GM12874 (cell line): ENCODE data around the gene COCH.

ENCODE experiments used
- TF ChIP-seq, protein P1 (sequence below): IDR thresholded peaks from 2 replicates; pipeline ENCODE4 v1.5.1; 2011; ENCODE audit warnings: low read depth, mild to moderate bottlenecking, control low read depth, low read length, moderate library complexity; ENCODE audit not compliant: insufficient read depth

The COCH gene

DNA sequence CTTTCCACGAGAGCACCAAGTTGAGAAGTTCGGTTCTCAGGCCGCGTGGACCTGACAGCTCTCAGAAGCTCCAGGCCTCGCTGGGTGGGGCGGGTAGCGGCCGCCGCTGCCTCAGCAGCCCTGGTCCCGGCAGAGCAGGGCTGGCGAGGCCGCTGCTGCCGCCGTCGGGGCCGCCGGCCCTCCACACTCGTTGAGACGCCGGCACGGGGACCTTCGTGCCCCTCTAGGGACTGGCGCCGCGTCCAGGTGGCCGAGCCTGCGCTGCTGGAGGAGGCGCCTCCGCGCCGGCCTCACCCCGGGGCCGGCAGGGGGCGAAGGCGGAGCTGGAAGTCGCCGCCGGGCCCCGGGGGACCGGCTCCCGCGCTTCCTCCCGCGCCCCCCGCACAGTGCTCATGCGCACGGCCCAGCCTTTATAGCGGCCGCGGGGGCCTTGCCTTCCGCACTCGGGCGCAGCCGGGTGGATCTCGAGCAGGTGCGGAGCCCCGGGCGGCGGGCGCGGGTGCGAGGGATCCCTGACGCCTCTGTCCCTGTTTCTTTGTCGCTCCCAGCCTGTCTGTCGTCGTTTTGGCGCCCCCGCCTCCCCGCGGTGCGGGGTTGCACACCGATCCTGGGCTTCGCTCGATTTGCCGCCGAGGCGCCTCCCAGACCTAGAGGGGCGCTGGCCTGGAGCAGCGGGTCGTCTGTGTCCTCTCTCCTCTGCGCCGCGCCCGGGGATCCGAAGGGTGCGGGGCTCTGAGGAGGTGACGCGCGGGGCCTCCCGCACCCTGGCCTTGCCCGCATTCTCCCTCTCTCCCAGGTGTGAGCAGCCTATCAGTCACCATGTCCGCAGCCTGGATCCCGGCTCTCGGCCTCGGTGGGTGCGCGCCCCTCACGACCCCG, at the start of gene COCH:
COCH (plus strand) TSS at position 440 of the 879 bp plus-strand sequence; CDS start at position 820, 380 bp downstream.
- TF ChIP-seq, protein P1, sequence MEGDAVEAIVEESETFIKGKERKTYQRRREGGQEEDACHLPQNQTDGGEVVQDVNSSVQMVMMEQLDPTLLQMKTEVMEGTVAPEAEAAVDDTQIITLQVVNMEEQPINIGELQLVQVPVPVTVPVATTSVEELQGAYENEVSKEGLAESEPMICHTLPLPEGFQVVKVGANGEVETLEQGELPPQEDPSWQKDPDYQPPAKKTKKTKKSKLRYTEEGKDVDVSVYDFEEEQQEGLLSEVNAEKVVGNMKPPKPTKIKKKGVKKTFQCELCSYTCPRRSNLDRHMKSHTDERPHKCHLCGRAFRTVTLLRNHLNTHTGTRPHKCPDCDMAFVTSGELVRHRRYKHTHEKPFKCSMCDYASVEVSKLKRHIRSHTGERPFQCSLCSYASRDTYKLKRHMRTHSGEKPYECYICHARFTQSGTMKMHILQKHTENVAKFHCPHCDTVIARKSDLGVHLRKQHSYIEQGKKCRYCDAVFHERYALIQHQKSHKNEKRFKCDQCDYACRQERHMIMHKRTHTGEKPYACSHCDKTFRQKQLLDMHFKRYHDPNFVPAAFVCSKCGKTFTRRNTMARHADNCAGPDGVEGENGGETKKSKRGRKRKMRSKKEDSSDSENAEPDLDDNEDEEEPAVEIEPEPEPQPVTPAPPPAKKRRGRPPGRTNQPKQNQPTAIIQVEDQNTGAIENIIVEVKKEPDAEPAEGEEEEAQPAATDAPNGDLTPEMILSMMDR = peak; percentile 60

- TF ChIP-seq, protein P1 = no peak
Measured at GRCh38 chr14:30826070-30826469, 48.3 kb upstream of the COCH start.

DNA sequence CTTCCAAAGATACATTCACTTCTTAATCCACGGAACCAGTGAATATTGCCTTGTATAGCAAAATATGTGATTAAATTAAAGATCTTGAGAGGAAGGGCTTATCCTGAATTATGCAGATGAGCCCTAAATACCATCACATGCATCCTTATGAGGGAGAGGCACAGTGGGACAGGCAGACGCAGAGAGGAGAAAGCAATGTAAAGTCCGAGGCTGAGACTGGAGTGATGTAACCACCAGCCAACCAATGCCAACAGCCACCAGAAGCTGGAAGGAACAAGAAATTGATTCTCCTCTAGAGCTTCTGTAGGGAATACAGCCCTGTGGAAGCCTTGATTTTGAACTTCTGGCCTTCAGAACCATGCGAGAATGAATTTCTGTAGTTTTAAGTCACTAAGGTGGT, 44.5 kb upstream of the COCH start:
- TF ChIP-seq, protein P1 = no peak

GRCh38 chr14:30834353-30834752, 40.0 kb upstream of the COCH start:
- TF ChIP-seq, protein P1 = no peak

DNA sequence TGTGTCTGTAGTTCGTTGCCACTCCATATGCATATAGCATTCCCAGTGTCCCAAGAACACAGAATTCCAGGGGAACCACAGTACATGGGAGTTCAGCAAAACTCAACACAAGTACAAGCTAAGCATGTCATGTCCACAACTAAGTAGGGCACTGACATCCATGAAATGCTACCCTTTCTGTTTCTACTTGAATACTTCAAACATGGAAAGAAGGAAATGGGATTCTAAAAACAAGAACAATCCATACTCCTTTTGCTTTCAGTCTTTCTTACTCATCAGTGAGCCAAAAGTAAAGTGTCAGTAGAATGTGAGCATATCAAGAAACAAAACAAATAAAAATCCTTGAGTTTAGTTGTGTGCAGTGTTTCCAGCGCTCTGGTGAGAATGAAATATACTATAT, 36.0 kb upstream of the COCH start:
- TF ChIP-seq, protein P1 = no peak

GRCh38 chr14:30840086-30840779, 34.1 kb upstream of the COCH start:
- TF ChIP-seq, protein P1 = no peak

DNA sequence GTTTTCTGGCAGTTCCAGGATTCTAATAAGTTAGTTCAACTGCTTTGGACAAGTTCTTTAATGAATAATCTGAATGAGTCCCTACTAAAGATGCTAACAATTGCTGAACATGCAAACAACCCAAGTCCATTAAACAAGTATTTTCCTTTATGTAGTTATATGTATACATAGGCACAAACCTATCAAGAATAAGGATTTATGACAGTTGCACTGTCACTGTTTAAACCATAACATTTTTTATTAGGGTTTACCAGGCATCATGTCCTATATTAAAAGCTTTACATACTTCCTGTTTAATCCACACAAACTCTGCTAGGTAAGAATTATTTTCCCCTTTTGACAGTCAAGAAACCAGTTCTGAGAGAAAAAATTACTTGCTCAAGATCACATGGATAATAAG, 31.9 kb upstream of the COCH start:
- TF ChIP-seq, protein P1 = no peak
